K562 (cell line): ENCODE data around the gene TMEM150A. TPM values are rescaled to one million over a fixed set of nuclear protein-coding genes. Genes with fewer than 3 reads are reported as not detected.

Experiments used
- ATAC-seq: fragments of 200-7000 bp; cut with Tn5 transposase; 3 replicates; pipeline ENCODE4 v1.9.1; 2020; ENCODE audit warnings: moderate library complexity
- BruUV-seq: library from RNA; stranded (reverse); fragments of 400-500 nt; replicated peaks from 2 replicates; lab custom pipeline; 2021; lab: Mats Ljungman, UMichigan
- CTCF ChIA-PET: fragments of 300-600 bp; formaldehyde crosslinking; extraction: SDS; loops from one replicate; lab custom pipeline; 2021; ENCODE audit warnings: low intra/inter-chr PET ratio; lab: Yijun Ruan, JAX
- POLR2A ChIA-PET: fragments of 300-600, 350-650 bp; sonication (Branson Sonifier 250); formaldehyde crosslinking; extraction: SDS; loops from one replicate; lab custom pipeline; 2021; ENCODE audit warnings: antibody characterized with exemption, inconsistent platforms; lab: Yijun Ruan, JAX
- DNase-seq, 4 experiments: peaks; one replicate each; pipeline versions ENCODE4 v3.0.0 to v3.0.0-alpha.2; 2011 to 2018; ENCODE audit warnings: low spot score in 3 of 4, mixed read lengths in 3 of 4; ENCODE audit errors: extremely low read depth in 1 of 4
- FAIRE-seq: peaks from 2 replicates; lab custom pipeline; 2011; peaks lifted over from hg19 to GRCh38; lab: Jason Lieb, UNC
- H2AFZ ChIP-seq: 2 replicates; pipeline ENCODE4 v1.6.0; 2011; ENCODE audit warnings: low read depth, low read length, control low read depth, inconsistent platforms
- H3K27ac ChIP-seq: fragments of 200-600 bp; 3 replicates; pipeline ENCODE4 v1.8.0; 2011; ENCODE audit warnings: low read depth, mild to moderate bottlenecking, control low read depth, inconsistent platforms, low read length, moderate library complexity, mixed read lengths; ENCODE audit errors: extremely low read depth
- H3K27me3 ChIP-seq, 2 experiments: fragments of 300-600 bp in 1 of 2; 2 replicates in 1 of 2; 3 replicates in 1 of 2; pipeline versions ENCODE4 v1.6.0 to v1.8.0; 2011; ENCODE audit warnings: inconsistent platforms in 2 of 2, low read length in 2 of 2, mild to moderate bottlenecking in 1 of 2, mixed read lengths in 1 of 2, moderate library complexity in 1 of 2; ENCODE audit not compliant: control insufficient read depth in 2 of 2, insufficient read depth in 2 of 2
- H3K36me3 ChIP-seq: fragments of 300-600 bp; 3 replicates; pipeline ENCODE4 v1.8.0; 2011; ENCODE audit warnings: mild to moderate bottlenecking, low read length, inconsistent platforms; ENCODE audit not compliant: control insufficient read depth, insufficient read depth
- H3K4me1 ChIP-seq, 2 experiments: fragments of 200-600 bp in 1 of 2; replicated peaks in 1 of 2; 2 replicates in 1 of 2; 3 replicates in 1 of 2; pipeline versions ENCODE4 v1.5.1 to v1.8.0; 2011; ENCODE audit warnings: inconsistent platforms in 2 of 2, low read length in 2 of 2, mild to moderate bottlenecking in 1 of 2, mixed read lengths in 1 of 2, moderate library complexity in 1 of 2; ENCODE audit not compliant: control insufficient read depth in 2 of 2, insufficient read depth in 2 of 2
- H3K4me2 ChIP-seq: 2 replicates; pipeline ENCODE4 v1.6.1; 2011; ENCODE audit warnings: low read length, control low read depth, inconsistent platforms, mixed read lengths; ENCODE audit not compliant: insufficient read depth
- H3K4me3 ChIP-seq: fragments of 200-600 bp; sonication (generic), shearing (Covaris generic); 2 replicates; pipeline ENCODE4 v1.5.1; 2016; ENCODE audit warnings: control low read depth, inconsistent platforms
- H3K79me2 ChIP-seq: fragments of 200-600 bp; 3 replicates; pipeline ENCODE4 v1.8.0; 2011; ENCODE audit warnings: low read length, inconsistent platforms; ENCODE audit not compliant: control insufficient read depth, insufficient read depth
- H3K9ac ChIP-seq, 2 experiments: 2 replicates each; pipeline versions ENCODE4 v1.6.0 to v1.6.1; 2011; ENCODE audit warnings: low read depth in 2 of 2, low read length in 2 of 2, control low read depth in 1 of 2, inconsistent platforms in 1 of 2, mild to moderate bottlenecking in 1 of 2, mixed read lengths in 1 of 2; ENCODE audit not compliant: insufficient read depth in 1 of 2
- H3K9me1 ChIP-seq: one replicate; pipeline ENCODE4 v1.6.0; 2011; ENCODE audit warnings: inconsistent platforms, mild to moderate bottlenecking, low read length, moderate library complexity; ENCODE audit not compliant: control insufficient read depth, insufficient read depth
- H3K9me3 ChIP-seq: replicated peaks from 2 replicates; pipeline ENCODE4 v1.5.1; 2011; ENCODE audit warnings: low read depth, low read length, inconsistent platforms; ENCODE audit not compliant: control insufficient read depth, insufficient read depth
- H4K20me1 ChIP-seq: replicated peaks from 2 replicates; pipeline ENCODE4 v1.6.1; 2011; ENCODE audit warnings: low read length, inconsistent platforms, mixed read lengths; ENCODE audit not compliant: control insufficient read depth, insufficient read depth
- BHLHE40 ChIP-seq: IDR thresholded peaks from 2 replicates; pipeline ENCODE4 v1.6.1; 2011; ENCODE audit warnings: low read length, improper control_type of control experiment
- BRD4 ChIP-seq: fragments of 200-600 bp; sonication (generic); IDR thresholded peaks from 2 replicates; pipeline ENCODE4 v1.6.1; 2017; ENCODE audit warnings: inconsistent platforms
- MBD2 ChIP-seq: sonication (generic); IDR thresholded peaks from 2 replicates; pipeline ENCODE4 v1.6.1; 2016; ENCODE audit warnings: low read depth, borderline replicate concordance
- NFE2L1 ChIP-seq: fragments of 450-650 bp; IDR thresholded peaks from 2 replicates; pipeline ENCODE4 v1.6.1; 2016; ENCODE audit warnings: missing genetic modification characterization, low read depth, mild to moderate bottlenecking, missing compliant biosample characterization, moderate library complexity, borderline replicate concordance
- PHB ChIP-seq: fragments of 250-450 bp; sonication (Bioruptor Pico); IDR thresholded peaks from 2 replicates; pipeline ENCODE4 v1.5.0; 2021
- POLR2B ChIP-seq: fragments of 450-650 bp; IDR thresholded peaks from 2 replicates; pipeline ENCODE4 v1.6.1; 2018; ENCODE audit warnings: low read depth; ENCODE audit not compliant: partially characterized antibody
- RHOXF2B ChIP-seq: fragments of 250-450 bp; sonication (Bioruptor Pico); conservative IDR thresholded peaks from 2 replicates; pipeline ENCODE4 v1.5.1; 2021
- SOX6 ChIP-seq: fragments of 450-650 bp; IDR thresholded peaks from 2 replicates; pipeline ENCODE4 v1.6.1; 2014; ENCODE audit warnings: mild to moderate bottlenecking
- TAF15 ChIP-seq: fragments of 200-400 bp; formaldehyde crosslinking; IDR thresholded peaks from 2 replicates; pipeline ENCODE4 v1.6.1; 2017; ENCODE audit warnings: mild to moderate bottlenecking, low read depth, low read length, moderate library complexity
- TARDBP ChIP-seq: fragments of 450-650 bp; IDR thresholded peaks from 2 replicates; pipeline ENCODE4 v1.6.1; 2016
- ZBTB17 ChIP-seq: fragments of 450-650 bp; formaldehyde crosslinking; IDR thresholded peaks from 2 replicates; pipeline ENCODE4 v1.4.0; 2020; ENCODE audit warnings: mild to moderate bottlenecking
- ZNF696 ChIP-seq: fragments of 250-450 bp; sonication (Bioruptor Pico); conservative IDR thresholded peaks from 2 replicates; pipeline ENCODE4 v1.4.0; 2020; ENCODE audit warnings: mild to moderate bottlenecking, moderate library complexity
- ZNF75A ChIP-seq: fragments of 450-650 bp; formaldehyde crosslinking; IDR thresholded peaks from 2 replicates; pipeline ENCODE4 v1.4.0; 2020; ENCODE audit warnings: mild to moderate bottlenecking
- WGBS: fragments of 100-300 bp; shearing (Covaris generic); methylation state at CpG from one replicate; pipeline ENCODE4 v1.1.6; 2016; ENCODE audit warnings: low coverage, mixed read lengths; ENCODE audit not compliant: insufficient coverage; ENCODE audit errors: missing lambda C conversion rate; 5-methylcytosine and 5-hydroxymethylcytosine counted together
- in situ Hi-C: fragments of 300-500 bp; cut with MboI; formaldehyde crosslinking; loops from 4 replicates; pipeline ENCODE4 v1.15.0; 2018; ENCODE audit warnings: inconsistent platforms, mixed read lengths
- intact Hi-C: fragments of 100-400 bp; cut with micrococcal nuclease; formaldehyde crosslinking; loops from 2 replicates; pipeline ENCODE4 v1.14.2; 2022
- polyA plus RNA-seq, 8 experiments: library from polyadenylated mRNA; depleted of rRNA in 4 of 8; stranded (reverse) in 5 of 8; unstranded in 3 of 8; fragments of >200 nt; fragmentation: Nextera tagmentation in 2 of 8; fragmentation: Illumina TruSeq in 1 of 8; extraction: Ambion mirVana in 2 of 8; extraction: Trizol in 1 of 8; gene quantifications; 2 replicates each; pipeline versions ENCODE4 v1.2.1 to v1.2.3, GENCODE V29; 2011 to 2014; ENCODE audit warnings: inconsistent platforms in 1 of 8, missing spikeins in 1 of 8
- total RNA-seq, 7 experiments: library from RNA; depleted of rRNA in 6 of 7; stranded (reverse); fragments of >200 nt in 6 of 7; fragmentation: Illumina TruSeq in 2 of 7; extraction: Trizol in 2 of 7; gene quantifications; 2 replicates each; pipeline versions ENCODE4 v1.2.1 to v1.2.3, GENCODE V29; 2011 to 2021; ENCODE audit warnings: low replicate concordance in 1 of 7
- TF ChIP-seq, protein P1 (sequence below): fragments of 450-650 bp; formaldehyde crosslinking; IDR thresholded peaks from 2 replicates; pipeline ENCODE4 v1.4.0; 2020; ENCODE audit warnings: mild to moderate bottlenecking
- TF ChIP-seq, protein P2 (sequence below), 3 experiments: IDR thresholded peaks in 2 of 3; conservative IDR thresholded peaks in 1 of 3; 2 replicates each; pipeline ENCODE4 v1.5.1; 2011 to 2012; ENCODE audit warnings: low read length in 3 of 3, mild to moderate bottlenecking in 3 of 3, control low read depth in 2 of 3, improper control_type of control experiment in 1 of 3, inconsistent platforms in 1 of 3, low read depth in 1 of 3, mixed read lengths in 1 of 3, moderate library complexity in 1 of 3; ENCODE audit not compliant: insufficient read depth in 2 of 3
- TF ChIP-seq, protein P3 (sequence below): sonication (generic); formaldehyde crosslinking; IDR thresholded peaks from 2 replicates; pipeline ENCODE4 v1.5.0; 2020; ENCODE audit warnings: missing genetic modification reagents
- TF ChIP-seq, protein P4 (sequence below): sonication (generic); formaldehyde crosslinking; IDR thresholded peaks from 2 replicates; pipeline ENCODE4 v1.8.1; 2022; ENCODE audit warnings: missing genetic modification reagents

Gene TMEM150A
- total and polyA plus RNA-seq, 9 of the 15 experiments (the other 6 are each of a cell fraction or from before 2014, with no cell fraction given): 3.9 to 17.1 (median 8.4) TPM

DNA sequence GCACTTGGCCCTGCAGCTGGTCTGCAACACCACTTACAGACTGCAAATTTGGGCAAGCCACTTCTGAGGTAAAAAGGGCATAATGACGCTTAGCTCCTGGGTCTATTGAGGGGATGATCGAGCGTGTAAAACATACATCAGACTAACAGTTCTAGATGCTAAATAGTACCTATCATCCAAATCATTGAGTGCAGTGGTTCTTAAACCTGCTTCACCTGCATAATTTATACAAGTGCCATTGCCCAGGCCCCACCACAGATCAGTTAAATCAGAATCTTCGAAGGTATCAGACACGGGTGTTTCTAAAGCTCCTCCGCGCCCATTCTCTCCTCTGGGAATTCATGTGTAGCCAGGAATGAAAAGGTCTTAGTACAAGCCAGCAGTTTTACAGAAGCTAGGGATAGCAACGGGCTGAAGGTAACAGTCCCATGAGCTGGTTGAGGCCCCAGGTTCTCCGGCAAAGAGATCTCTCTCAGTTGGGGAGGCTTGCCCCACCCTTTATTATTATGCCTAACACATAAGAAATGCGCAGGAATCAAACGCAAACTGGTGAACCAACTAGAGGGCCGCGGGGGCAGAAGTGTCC lies 7.7 kb downstream of the TMEM150A start:
- FAIRE-seq (no peak), DNase-seq (no peak), ATAC-seq (peak; percentile 2; the same call in 2 of the 3 replicates)
- H4K20me1 ChIP-seq: no peaks in the 10 kb centered on the region
- in situ Hi-C loops (no loop called here), intact Hi-C loops (no loop called here)
- peak overlapping the region; percentile 79 to 91 for H3K9ac ChIP-seq
- H3K9me1 ChIP-seq: no peaks in the 10 kb centered on the region
- H3K36me3 ChIP-seq: peaks cover 25% of the 10 kb centered on the region; the same call in 2 of the 3 replicates
- peak overlapping the region; percentile 86 for H3K4me2 ChIP-seq
- H3K27ac ChIP-seq: peak overlapping the region; percentile 74
- peaks cover 6 to 26% of the 10 kb centered on the region in 2 experiments for H3K4me1 ChIP-seq
- H2AFZ ChIP-seq: peak overlapping the region; percentile 88
- WGBS: 7% methylated on average over 13 of the region's 13 CpGs
- POLR2A ChIA-PET: interaction anchor here (0.6 to 4.4 kb wide), 19 partner anchors 7 to 267 kb away, joined by 3 to 31 read pairs (median 5); partner anchors contain the start of genes C2orf68, ELMOD3, MAT2A and RETSAT
- TSS peak; percentile 94 for BruUV-seq
- no peaks in the 10 kb centered on the region for H3K9me3 ChIP-seq
- peaks cover 28% of the 10 kb centered on the region for H3K79me2 ChIP-seq
- H3K27me3 ChIP-seq: no peaks in the 10 kb centered on the region
- CTCF ChIA-PET: no interaction called here
- H3K4me3 ChIP-seq: peak overlapping the region; percentile 62
- no peak for TF ChIP-seq BHLHE40
- TF ChIP-seq MBD2: no peak
- TF ChIP-seq TAF15: no peak
- TF ChIP-seq ZNF75A: no peak
- TF ChIP-seq ZNF696 (CRISPR knock-in tag): no peak
- no peak for TF ChIP-seq RHOXF2B (CRISPR knock-in tag)
- TF ChIP-seq, protein P1, sequence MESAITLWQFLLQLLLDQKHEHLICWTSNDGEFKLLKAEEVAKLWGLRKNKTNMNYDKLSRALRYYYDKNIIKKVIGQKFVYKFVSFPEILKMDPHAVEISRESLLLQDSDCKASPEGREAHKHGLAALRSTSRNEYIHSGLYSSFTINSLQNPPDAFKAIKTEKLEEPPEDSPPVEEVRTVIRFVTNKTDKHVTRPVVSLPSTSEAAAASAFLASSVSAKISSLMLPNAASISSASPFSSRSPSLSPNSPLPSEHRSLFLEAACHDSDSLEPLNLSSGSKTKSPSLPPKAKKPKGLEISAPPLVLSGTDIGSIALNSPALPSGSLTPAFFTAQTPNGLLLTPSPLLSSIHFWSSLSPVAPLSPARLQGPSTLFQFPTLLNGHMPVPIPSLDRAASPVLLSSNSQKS: 0 out of 2 replicates have a peak, but pooled peaks have one; percentile 52
- TF ChIP-seq, protein P2, sequence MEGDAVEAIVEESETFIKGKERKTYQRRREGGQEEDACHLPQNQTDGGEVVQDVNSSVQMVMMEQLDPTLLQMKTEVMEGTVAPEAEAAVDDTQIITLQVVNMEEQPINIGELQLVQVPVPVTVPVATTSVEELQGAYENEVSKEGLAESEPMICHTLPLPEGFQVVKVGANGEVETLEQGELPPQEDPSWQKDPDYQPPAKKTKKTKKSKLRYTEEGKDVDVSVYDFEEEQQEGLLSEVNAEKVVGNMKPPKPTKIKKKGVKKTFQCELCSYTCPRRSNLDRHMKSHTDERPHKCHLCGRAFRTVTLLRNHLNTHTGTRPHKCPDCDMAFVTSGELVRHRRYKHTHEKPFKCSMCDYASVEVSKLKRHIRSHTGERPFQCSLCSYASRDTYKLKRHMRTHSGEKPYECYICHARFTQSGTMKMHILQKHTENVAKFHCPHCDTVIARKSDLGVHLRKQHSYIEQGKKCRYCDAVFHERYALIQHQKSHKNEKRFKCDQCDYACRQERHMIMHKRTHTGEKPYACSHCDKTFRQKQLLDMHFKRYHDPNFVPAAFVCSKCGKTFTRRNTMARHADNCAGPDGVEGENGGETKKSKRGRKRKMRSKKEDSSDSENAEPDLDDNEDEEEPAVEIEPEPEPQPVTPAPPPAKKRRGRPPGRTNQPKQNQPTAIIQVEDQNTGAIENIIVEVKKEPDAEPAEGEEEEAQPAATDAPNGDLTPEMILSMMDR (IDR thresholded peaks at IDR 0.05 in 2 of 3, conservative IDR thresholded peaks at IDR 0.05 in 1 of 3; ENCODE audit: insufficient read depth in 2 of 3, low read depth in 1 of 3, low read length in 3 of 3): 0 out of 6 replicates have a peak, but pooled peaks of 1 of the 3 experiments have one; percentile 1
- no peak for TF ChIP-seq TARDBP
- TF ChIP-seq, protein P3, sequence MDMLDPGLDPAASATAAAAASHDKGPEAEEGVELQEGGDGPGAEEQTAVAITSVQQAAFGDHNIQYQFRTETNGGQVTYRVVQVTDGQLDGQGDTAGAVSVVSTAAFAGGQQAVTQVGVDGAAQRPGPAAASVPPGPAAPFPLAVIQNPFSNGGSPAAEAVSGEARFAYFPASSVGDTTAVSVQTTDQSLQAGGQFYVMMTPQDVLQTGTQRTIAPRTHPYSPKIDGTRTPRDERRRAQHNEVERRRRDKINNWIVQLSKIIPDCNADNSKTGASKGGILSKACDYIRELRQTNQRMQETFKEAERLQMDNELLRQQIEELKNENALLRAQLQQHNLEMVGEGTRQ (CRISPR knock-in tag): no peak
- no peak for TF ChIP-seq ZBTB17 (CRISPR knock-in tag)
- TF ChIP-seq, protein P4, sequence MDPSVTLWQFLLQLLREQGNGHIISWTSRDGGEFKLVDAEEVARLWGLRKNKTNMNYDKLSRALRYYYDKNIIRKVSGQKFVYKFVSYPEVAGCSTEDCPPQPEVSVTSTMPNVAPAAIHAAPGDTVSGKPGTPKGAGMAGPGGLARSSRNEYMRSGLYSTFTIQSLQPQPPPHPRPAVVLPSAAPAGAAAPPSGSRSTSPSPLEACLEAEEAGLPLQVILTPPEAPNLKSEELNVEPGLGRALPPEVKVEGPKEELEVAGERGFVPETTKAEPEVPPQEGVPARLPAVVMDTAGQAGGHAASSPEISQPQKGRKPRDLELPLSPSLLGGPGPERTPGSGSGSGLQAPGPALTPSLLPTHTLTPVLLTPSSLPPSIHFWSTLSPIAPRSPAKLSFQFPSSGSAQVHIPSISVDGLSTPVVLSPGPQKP (CRISPR knock-in tag): no peak
- TF ChIP-seq BRD4: 0 out of 2 replicates have a peak, but pooled peaks have one; percentile 33
- TF ChIP-seq SOX6: no peak
- no peak for TF ChIP-seq PHB (CRISPR knock-in tag)
- no peak for TF ChIP-seq POLR2B
- TF ChIP-seq NFE2L1 (tag): no peak
